Gastroesophageal sphincter (tissue), 4 donors: ENCODE data around the gene FBXW7. TPM values are rescaled to one million over a fixed set of nuclear protein-coding genes. Genes with fewer than 3 reads are reported as not detected.

ENCODE experiments used
- ATAC-seq: fragments of 150-250 bp; one replicate; pipeline ENCODE4 v1.9.1; 2016; ENCODE audit warnings: mild to moderate bottlenecking, moderate library complexity
- H3K27ac ChIP-seq, 4 donors: fragments of 200-600 bp; sonication (generic) in 3 of 4; 1 replicate in 3 of 4; 2 replicates in 1 of 4; pipeline ENCODE4 v1.5.1; 2016 to 2019
- H3K27me3 ChIP-seq: fragments of 200-600 bp; sonication (generic); one replicate; pipeline ENCODE4 v1.5.1; 2019
- H3K36me3 ChIP-seq, 2 donors: fragments of 200-600 bp; sonication (generic); one replicate each; pipeline ENCODE4 v1.5.1; 2019; ENCODE audit warnings: control low read depth in 1 of 2
- H3K4me1 ChIP-seq, 3 donors: fragments of 200-600 bp; sonication (generic); 1 replicate in 2 of 3; 2 replicates in 1 of 3; pipeline ENCODE4 v1.5.1; 2016 to 2019; ENCODE audit warnings: control low read depth in 2 of 3
- H3K4me3 ChIP-seq, 2 donors: fragments of 200-600 bp; sonication (generic); one replicate each; pipeline ENCODE4 v1.5.1; 2019; ENCODE audit warnings: mild to moderate bottlenecking in 1 of 2, moderate library complexity in 1 of 2
- H3K9me3 ChIP-seq, 3 donors: fragments of 200-600 bp; sonication (generic); one replicate each; pipeline ENCODE4 v1.5.1; 2017 to 2019; ENCODE audit warnings: control low read depth in 2 of 3
- EP300 ChIP-seq: sonication (generic); formaldehyde crosslinking; IDR thresholded peaks from one replicate; pipeline ENCODE4 v1.6.1; 2017; ENCODE audit warnings: antibody characterized with exemption, mild to moderate bottlenecking
- POLR2A ChIP-seq, 2 donors: fragments of 450-650 bp; IDR thresholded peaks; one replicate each; pipeline ENCODE4 v1.6.1; 2017; ENCODE audit warnings: antibody characterized with exemption in 2 of 2, mild to moderate bottlenecking in 2 of 2, moderate library complexity in 1 of 2
- POLR2AphosphoS5 ChIP-seq: sonication (generic); formaldehyde crosslinking; IDR thresholded peaks from one replicate; pipeline ENCODE4 v1.6.1; 2017; ENCODE audit warnings: antibody characterized with exemption
- WGBS, 2 donors: methylation state at CpG; one replicate each; pipeline ENCODE4 v1.1.5; 2018; ENCODE audit warnings: low coverage in 1 of 2; 5-methylcytosine and 5-hydroxymethylcytosine counted together
- total RNA-seq, 4 donors: library from RNA; depleted of rRNA; stranded (reverse); fragments of >200 nt; gene quantifications; one replicate each; pipeline ENCODE4 v1.1.0, GENCODE V29; 2016
- TF ChIP-seq, protein P1 (sequence below), 4 experiments: fragments of 200-600 bp in 2 of 4; fragments of 450-650 bp in 2 of 4; sonication (generic) in 1 of 4; IDR thresholded peaks; one replicate each; pipeline ENCODE4 v1.5.1; 2017 to 2019; ENCODE audit warnings: antibody characterized with exemption in 4 of 4, mild to moderate bottlenecking in 2 of 4, moderate library complexity in 2 of 4

The FBXW7 gene
- total RNA-seq, 4 donors from 2014 or later, result 55.1 to 120 (median 85.5) TPM

DNA sequence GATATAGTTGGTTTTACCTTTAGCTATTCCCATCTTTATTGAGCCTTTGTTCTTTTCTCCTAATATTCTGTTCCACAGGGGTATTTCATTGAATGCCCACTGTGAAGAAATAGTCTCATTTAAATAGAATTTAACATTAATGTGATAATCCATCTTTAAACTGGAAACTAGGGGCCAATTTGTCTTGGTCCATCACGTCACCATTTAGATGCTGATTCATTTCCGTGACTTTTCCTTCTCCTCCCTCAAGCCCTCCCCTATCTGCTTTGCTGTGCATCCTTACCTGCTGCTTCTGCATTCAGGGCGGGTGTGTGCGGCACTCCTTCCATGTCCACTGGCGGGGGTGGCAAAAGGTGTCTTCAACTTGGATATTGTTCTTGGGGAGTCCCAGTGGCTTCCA, 241.1 kb downstream of the FBXW7 start:
- no peak overlapping the region for H3K27ac ChIP-seq
- no peaks in the 10 kb centered on the region for H3K4me1 ChIP-seq
- no peaks in the 10 kb centered on the region for H3K9me3 ChIP-seq
- no peak for TF ChIP-seq EP300
- TF ChIP-seq POLR2AphosphoS5, result no peak
- TF ChIP-seq, protein P1, sequence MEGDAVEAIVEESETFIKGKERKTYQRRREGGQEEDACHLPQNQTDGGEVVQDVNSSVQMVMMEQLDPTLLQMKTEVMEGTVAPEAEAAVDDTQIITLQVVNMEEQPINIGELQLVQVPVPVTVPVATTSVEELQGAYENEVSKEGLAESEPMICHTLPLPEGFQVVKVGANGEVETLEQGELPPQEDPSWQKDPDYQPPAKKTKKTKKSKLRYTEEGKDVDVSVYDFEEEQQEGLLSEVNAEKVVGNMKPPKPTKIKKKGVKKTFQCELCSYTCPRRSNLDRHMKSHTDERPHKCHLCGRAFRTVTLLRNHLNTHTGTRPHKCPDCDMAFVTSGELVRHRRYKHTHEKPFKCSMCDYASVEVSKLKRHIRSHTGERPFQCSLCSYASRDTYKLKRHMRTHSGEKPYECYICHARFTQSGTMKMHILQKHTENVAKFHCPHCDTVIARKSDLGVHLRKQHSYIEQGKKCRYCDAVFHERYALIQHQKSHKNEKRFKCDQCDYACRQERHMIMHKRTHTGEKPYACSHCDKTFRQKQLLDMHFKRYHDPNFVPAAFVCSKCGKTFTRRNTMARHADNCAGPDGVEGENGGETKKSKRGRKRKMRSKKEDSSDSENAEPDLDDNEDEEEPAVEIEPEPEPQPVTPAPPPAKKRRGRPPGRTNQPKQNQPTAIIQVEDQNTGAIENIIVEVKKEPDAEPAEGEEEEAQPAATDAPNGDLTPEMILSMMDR (IDR thresholded peaks at IDR 0.05), result no peak
- no peak for TF ChIP-seq POLR2A (IDR thresholded peaks at IDR 0.05)
- H3K36me3 ChIP-seq, result no peaks in the 10 kb centered on the region
- no peaks in the 10 kb centered on the region for H3K27me3 ChIP-seq
- WGBS, 2 donors, result 60 to 97% methylated on average over 1 to 5 of the region's 5 CpGs
- H3K4me3 ChIP-seq, result no peak overlapping the region
- ATAC-seq, result no peak

DNA sequence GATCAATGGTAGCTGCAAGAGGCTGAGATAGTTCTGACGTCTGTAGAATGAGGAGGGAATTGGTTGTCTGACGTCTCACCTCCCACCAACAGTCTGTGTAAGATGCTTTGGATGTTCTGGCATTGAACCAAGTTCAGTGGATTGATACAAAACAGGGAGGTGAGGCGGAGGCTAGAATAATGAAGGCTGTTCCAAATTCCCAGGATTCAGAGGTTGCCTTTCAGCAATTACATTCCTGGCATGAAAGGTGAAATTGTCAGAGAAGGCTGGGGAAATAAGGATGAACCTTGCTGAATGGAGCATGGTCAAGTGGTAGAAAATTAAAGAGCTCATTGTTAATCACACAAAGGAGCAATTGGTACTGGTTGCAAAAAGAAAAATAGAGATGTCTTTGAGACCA, 241.6 kb downstream of the FBXW7 start:
- no peak overlapping the region for H3K4me3 ChIP-seq
- 36 to 80% methylated on average over 1 to 2 of the region's 3 CpGs for WGBS, 2 donors
- no peaks in the 10 kb centered on the region for H3K27me3 ChIP-seq
- H3K27ac ChIP-seq, result no peak overlapping the region
- ATAC-seq, result no peak
- H3K9me3 ChIP-seq, result no peaks in the 10 kb centered on the region
- TF ChIP-seq EP300, result no peak
- TF ChIP-seq, protein P1 (IDR thresholded peaks at IDR 0.05), result no peak
- TF ChIP-seq POLR2AphosphoS5, result no peak
- no peak for TF ChIP-seq POLR2A (IDR thresholded peaks at IDR 0.05)
- H3K4me1 ChIP-seq, result no peaks in the 10 kb centered on the region
- H3K36me3 ChIP-seq, result no peaks in the 10 kb centered on the region

DNA sequence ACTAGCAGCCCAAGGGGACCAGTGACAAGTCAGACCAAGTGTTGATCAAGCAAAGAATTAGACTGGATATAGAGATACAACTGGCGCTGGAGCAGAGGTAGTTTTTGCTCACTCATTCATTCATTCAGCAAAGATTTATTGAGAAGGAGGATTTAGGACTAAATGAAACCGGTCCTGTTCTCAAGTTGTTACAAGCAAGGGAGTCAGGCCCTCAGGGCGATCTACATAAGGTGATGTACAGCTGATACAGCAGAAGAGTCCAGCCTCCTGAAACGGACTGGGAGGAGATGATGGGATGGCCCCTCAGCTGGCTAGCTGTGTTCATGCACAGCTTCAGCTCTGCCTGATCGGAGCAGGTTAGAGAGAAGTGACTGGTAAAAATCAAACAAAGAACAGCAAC, 242.4 kb downstream of the FBXW7 start:
- Histone ChIP-seq H3K4me1 (no peaks in the 10 kb centered on the region), H3K9me3 (no peaks in the 10 kb centered on the region), H3K36me3 (no peaks in the 10 kb centered on the region), H3K4me3 (no peak overlapping the region), H3K27ac (no peak overlapping the region), H3K27me3 (no peaks in the 10 kb centered on the region)
- ATAC-seq, result no peak
- WGBS, 2 donors, result 89 to 90% methylated on average over 3 of the region's 5 CpGs
- TF ChIP-seq, protein P1 (IDR thresholded peaks at IDR 0.05), result no peak
- TF ChIP-seq EP300 (no peak), POLR2A (IDR thresholded peaks at IDR 0.05) (no peak), POLR2AphosphoS5 (no peak)

- Histone ChIP-seq H3K9me3 (no peaks in the 10 kb centered on the region), H3K4me3 (no peak overlapping the region), H3K36me3 (no peaks in the 10 kb centered on the region), H3K4me1 (no peaks in the 10 kb centered on the region), H3K27me3 (no peaks in the 10 kb centered on the region), H3K27ac (no peak overlapping the region)
- TF ChIP-seq POLR2A (IDR thresholded peaks at IDR 0.05) (no peak), EP300 (no peak), POLR2AphosphoS5 (no peak)
- TF ChIP-seq, protein P1 (IDR thresholded peaks at IDR 0.05), result no peak
- ATAC-seq, result no peak
- WGBS, 2 donors, result 57 to 82% methylated on average over 3 of the region's 3 CpGs
Measured at GRCh38 chr4:152290366-152290921, 245.4 kb downstream of the FBXW7 start.

GRCh38 chr4:152289941-152290340, 246.0 kb downstream of the FBXW7 start:
- TF ChIP-seq POLR2A (IDR thresholded peaks at IDR 0.05) (no peak), POLR2AphosphoS5 (no peak), EP300 (no peak)
- TF ChIP-seq, protein P1 (IDR thresholded peaks at IDR 0.05), result no peak
- ATAC-seq, result no peak
- H3K9me3 ChIP-seq, result no peaks in the 10 kb centered on the region
- no peak overlapping the region for H3K4me3 ChIP-seq
- no peaks in the 10 kb centered on the region for H3K4me1 ChIP-seq
- H3K27ac ChIP-seq, result no peak overlapping the region
- 35 to 44% methylated on average over 3 to 4 of the region's 4 CpGs for WGBS, 2 donors
- no peaks in the 10 kb centered on the region for H3K36me3 ChIP-seq
- H3K27me3 ChIP-seq, result no peaks in the 10 kb centered on the region
